Fibroblast of lung (primary cell): ENCODE results near the gene TASOR. TPM values are rescaled to one million over a fixed set of nuclear protein-coding genes. Genes with fewer than 3 reads are reported as not detected.

Source experiments
- DNase-seq, 2 donors: peaks; one replicate each; pipeline versions ENCODE4 v3.0.0 to v3.0.0-alpha.2; 2010; ENCODE audit warnings: low read depth in 2 of 2
- H2AFZ ChIP-seq: 2 replicates; pipeline ENCODE4 v1.5.1; 2012; ENCODE audit warnings: low read length, control low read depth, inconsistent platforms
- H3K27ac ChIP-seq: 2 replicates; pipeline ENCODE4 v1.5.1; 2011; ENCODE audit warnings: low read length, control low read depth; ENCODE audit not compliant: insufficient read depth
- H3K27me3 ChIP-seq: 2 replicates; pipeline ENCODE4 v1.5.1; 2011; ENCODE audit warnings: mild to moderate bottlenecking, low read length; ENCODE audit not compliant: control insufficient read depth, insufficient read depth
- H3K36me3 ChIP-seq: 2 replicates; pipeline ENCODE4 v1.5.1; 2011; ENCODE audit warnings: low read length; ENCODE audit not compliant: control insufficient read depth, insufficient read depth
- H3K4me1 ChIP-seq: 2 replicates; pipeline ENCODE4 v1.5.1; 2011; ENCODE audit warnings: low read length; ENCODE audit not compliant: control insufficient read depth, insufficient read depth; ENCODE audit errors: extremely low read depth
- H3K4me2 ChIP-seq: 2 replicates; pipeline ENCODE4 v1.5.1; 2011; ENCODE audit warnings: low read length, control low read depth; ENCODE audit not compliant: insufficient read depth; ENCODE audit errors: extremely low read depth
- H3K4me3 ChIP-seq, 4 experiments: fragments of 200-600 bp in 1 of 4; sonication (generic) in 1 of 4; replicated peaks in 1 of 4; 2 replicates each; pipeline ENCODE4 v1.5.1; 2011 to 2016; ENCODE audit warnings: low read length in 4 of 4, low read depth in 3 of 4, mild to moderate bottlenecking in 3 of 4, control low read depth in 2 of 4, inconsistent platforms in 1 of 4, mixed read lengths in 1 of 4; ENCODE audit not compliant: insufficient read depth in 1 of 4; ENCODE audit errors: control extremely low read depth in 1 of 4
- H3K79me2 ChIP-seq: 2 replicates; pipeline ENCODE4 v1.5.1; 2012; ENCODE audit warnings: mild to moderate bottlenecking, low read length, inconsistent platforms; ENCODE audit not compliant: control insufficient read depth, insufficient read depth
- H3K9ac ChIP-seq: 2 replicates; pipeline ENCODE4 v1.5.1; 2011; ENCODE audit warnings: mild to moderate bottlenecking, low read length, control low read depth; ENCODE audit not compliant: insufficient read depth
- H3K9me3 ChIP-seq: 2 replicates; pipeline ENCODE4 v1.5.1; 2012; ENCODE audit warnings: low read depth, low read length; ENCODE audit not compliant: control insufficient read depth, insufficient read depth
- H4K20me1 ChIP-seq: 2 replicates; pipeline ENCODE4 v1.5.1; 2011; ENCODE audit warnings: low read length; ENCODE audit not compliant: control insufficient read depth, insufficient read depth; ENCODE audit errors: extremely low read depth
- EZH2 ChIP-seq: IDR thresholded peaks from 2 replicates; pipeline ENCODE4 v1.5.1; 2012; ENCODE audit warnings: low read length, control low read depth, mild to moderate bottlenecking; ENCODE audit errors: missing control alignments
- polyA plus RNA-seq, 2 donors: library from polyadenylated mRNA; depleted of rRNA in 1 of 2; stranded (reverse) in 1 of 2; unstranded in 1 of 2; fragments of >200 nt; gene quantifications; 2 replicates each; pipeline ENCODE4 v1.2.1, GENCODE V29; 2011 to 2012; ENCODE audit warnings: missing spikeins in 1 of 2
- total RNA-seq: library from RNA; depleted of rRNA; stranded (reverse); fragments of >200 nt; gene quantifications from 2 replicates; pipeline ENCODE4 v1.2.1, GENCODE V29; 2014
- TF ChIP-seq, protein P1 (sequence below), 2 donors: IDR thresholded peaks in 1 of 2; conservative IDR thresholded peaks in 1 of 2; 1 replicate in 1 of 2; 2 replicates in 1 of 2; pipeline ENCODE4 v1.5.1; 2011 to 2012; ENCODE audit warnings: low read length in 2 of 2, control low read depth in 1 of 2, inconsistent platforms in 1 of 2, low read depth in 1 of 2, mild to moderate bottlenecking in 1 of 2

Gene TASOR
- total and polyA plus RNA-seq, 2 donors (not counting 1 experiment from before 2014, with no cell fraction given): 37.0 to 112 TPM

DNA sequence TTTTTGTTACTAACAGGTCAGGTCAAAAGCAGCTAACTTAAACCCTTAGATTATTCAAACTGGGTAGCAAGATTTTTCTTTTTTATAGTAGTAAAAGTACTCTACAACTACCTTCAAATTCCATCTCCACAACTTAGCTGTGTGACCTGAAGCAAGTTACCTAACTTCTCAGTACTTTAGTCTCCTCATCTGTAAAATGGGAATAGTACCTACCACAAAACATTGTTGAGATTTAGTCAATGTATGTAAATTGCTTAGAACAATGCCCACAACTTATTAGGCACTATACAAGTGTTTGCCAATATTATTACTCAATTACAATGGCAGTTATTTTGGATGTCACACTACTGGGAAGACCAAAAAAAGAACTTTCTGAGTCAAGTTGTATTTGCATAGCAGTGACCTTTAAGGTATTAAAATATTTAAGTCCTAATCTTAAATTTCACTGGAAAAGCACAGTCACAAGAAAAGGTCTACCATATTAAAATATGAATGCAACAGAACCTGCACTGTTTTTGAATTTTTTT lies 2.9 kb downstream of the TASOR start:
- Histone ChIP-seq H4K20me1 (no peaks in the 10 kb centered on the region), H3K27ac (no peak overlapping the region), H3K79me2 (peaks cover 44% of the 10 kb centered on the region), H3K4me2 (no peak overlapping the region), H3K9ac (no peak overlapping the region), H3K4me3 (no peak overlapping the region), H3K9me3 (no peaks in the 10 kb centered on the region), H2AFZ (no peak overlapping the region), H3K27me3 (no peaks in the 10 kb centered on the region), H3K36me3 (no peaks in the 10 kb centered on the region), H3K4me1 (no peaks in the 10 kb centered on the region)
- no peak for DNase-seq
- TF ChIP-seq, protein P1, sequence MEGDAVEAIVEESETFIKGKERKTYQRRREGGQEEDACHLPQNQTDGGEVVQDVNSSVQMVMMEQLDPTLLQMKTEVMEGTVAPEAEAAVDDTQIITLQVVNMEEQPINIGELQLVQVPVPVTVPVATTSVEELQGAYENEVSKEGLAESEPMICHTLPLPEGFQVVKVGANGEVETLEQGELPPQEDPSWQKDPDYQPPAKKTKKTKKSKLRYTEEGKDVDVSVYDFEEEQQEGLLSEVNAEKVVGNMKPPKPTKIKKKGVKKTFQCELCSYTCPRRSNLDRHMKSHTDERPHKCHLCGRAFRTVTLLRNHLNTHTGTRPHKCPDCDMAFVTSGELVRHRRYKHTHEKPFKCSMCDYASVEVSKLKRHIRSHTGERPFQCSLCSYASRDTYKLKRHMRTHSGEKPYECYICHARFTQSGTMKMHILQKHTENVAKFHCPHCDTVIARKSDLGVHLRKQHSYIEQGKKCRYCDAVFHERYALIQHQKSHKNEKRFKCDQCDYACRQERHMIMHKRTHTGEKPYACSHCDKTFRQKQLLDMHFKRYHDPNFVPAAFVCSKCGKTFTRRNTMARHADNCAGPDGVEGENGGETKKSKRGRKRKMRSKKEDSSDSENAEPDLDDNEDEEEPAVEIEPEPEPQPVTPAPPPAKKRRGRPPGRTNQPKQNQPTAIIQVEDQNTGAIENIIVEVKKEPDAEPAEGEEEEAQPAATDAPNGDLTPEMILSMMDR (conservative IDR thresholded peaks at IDR 0.05 in 1 of 2, IDR thresholded peaks at IDR 0.05 in 1 of 2; ENCODE audit: low read depth in 1 of 2, low read length in 2 of 2): no peak
- no peak for TF ChIP-seq EZH2

DNA sequence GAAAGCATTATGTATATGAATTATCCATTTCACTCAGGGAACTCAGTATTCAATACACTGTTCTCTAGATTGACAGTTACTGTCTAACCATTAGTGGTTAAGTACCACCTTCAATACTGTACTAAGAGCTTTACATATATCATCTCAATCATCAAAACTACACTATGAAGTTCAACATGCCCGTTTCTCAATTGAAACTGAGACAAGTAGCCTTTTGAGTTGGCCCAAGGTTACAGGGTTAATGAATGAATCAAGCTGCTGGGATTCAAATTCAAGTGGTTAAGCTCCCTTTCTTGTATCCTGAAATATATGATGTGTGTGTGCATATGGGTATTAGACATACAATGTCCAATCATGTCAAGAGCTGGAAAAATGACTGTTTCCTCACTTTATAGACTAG lies 5.8 kb downstream of the TASOR start:
- DNase-seq: no peak
- TF ChIP-seq EZH2: no peak
- TF ChIP-seq, protein P1 (conservative IDR thresholded peaks at IDR 0.05 in 1 of 2, IDR thresholded peaks at IDR 0.05 in 1 of 2; ENCODE audit: low read depth in 1 of 2, low read length in 2 of 2): no peak
- no peak overlapping the region for H3K27ac ChIP-seq
- no peaks in the 10 kb centered on the region for H3K4me1 ChIP-seq
- H3K27me3 ChIP-seq: no peaks in the 10 kb centered on the region
- no peak overlapping the region for H3K9ac ChIP-seq
- peaks cover 44% of the 10 kb centered on the region for H3K79me2 ChIP-seq
- no peak overlapping the region for H3K4me2 ChIP-seq
- H3K4me3 ChIP-seq: no peak overlapping the region
- H2AFZ ChIP-seq: no peak overlapping the region
- no peaks in the 10 kb centered on the region for H3K9me3 ChIP-seq
- H3K36me3 ChIP-seq: no peaks in the 10 kb centered on the region
- H4K20me1 ChIP-seq: no peaks in the 10 kb centered on the region

DNA sequence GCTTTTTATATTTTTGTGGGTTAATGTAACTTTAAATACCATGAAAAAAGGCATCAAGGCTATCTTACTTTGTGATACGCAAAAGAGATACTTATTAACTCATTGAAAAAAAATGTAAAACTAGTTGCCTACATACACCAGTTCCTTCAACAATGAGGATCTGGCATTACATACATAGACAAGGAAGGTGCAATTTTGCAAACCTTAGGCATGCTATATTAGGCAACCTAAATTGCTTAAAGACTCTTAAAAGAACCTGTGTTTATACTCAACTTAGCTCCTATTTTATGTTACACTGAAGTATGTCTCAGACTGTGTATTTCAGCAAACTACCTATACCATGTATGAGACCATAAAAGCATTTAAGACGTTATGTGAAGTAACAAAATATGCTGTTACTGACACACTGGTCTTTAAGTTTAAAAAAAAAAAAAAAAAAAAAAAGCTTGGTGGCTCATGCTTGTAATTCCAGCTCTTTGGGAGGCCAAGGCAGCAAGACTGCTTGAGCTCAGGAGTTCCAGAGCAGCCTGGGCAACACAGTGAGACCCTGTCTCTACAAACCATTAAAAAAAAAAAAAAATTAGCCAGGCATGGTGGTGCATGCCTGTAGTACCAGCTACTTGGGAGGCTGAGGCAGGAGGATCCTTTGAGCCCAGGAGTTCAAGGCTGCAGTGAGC lies 9.1 kb downstream of the TASOR start:
- no peak for DNase-seq
- no peaks in the 10 kb centered on the region for H3K4me1 ChIP-seq
- peaks cover 17% of the 10 kb centered on the region for H3K79me2 ChIP-seq
- no peaks in the 10 kb centered on the region for H3K27me3 ChIP-seq
- no peak overlapping the region for H2AFZ ChIP-seq
- no peaks in the 10 kb centered on the region for H3K36me3 ChIP-seq
- no peak overlapping the region for H3K9ac ChIP-seq
- H3K27ac ChIP-seq: no peak overlapping the region
- no peaks in the 10 kb centered on the region for H4K20me1 ChIP-seq
- TF ChIP-seq EZH2: no peak
- TF ChIP-seq, protein P1 (conservative IDR thresholded peaks at IDR 0.05 in 1 of 2, IDR thresholded peaks at IDR 0.05 in 1 of 2; ENCODE audit: low read depth in 1 of 2, low read length in 2 of 2): no peak
- no peaks in the 10 kb centered on the region for H3K9me3 ChIP-seq
- no peak overlapping the region for H3K4me3 ChIP-seq
- H3K4me2 ChIP-seq: no peak overlapping the region
